ENCODE results near the gene MPP3. TPM values are rescaled to one million over a fixed set of nuclear protein-coding genes. Genes with fewer than 3 reads are reported as not detected.

MPP3 gene
- polyA plus RNA-seq, 1 donor (not counting 4 experiments of a cell fraction or from before 2014, with no cell fraction given), result 7.4 TPM

- peaks cover 2% of the 10 kb centered on the region for H4K20me1 ChIP-seq (ENCODE audit: control insufficient read depth, extremely low read depth, insufficient read depth, low read length)
- H3K27me3 ChIP-seq (ENCODE audit: control insufficient read depth, extremely low read depth, insufficient read depth, low read length), result no peaks in the 10 kb centered on the region
- H3K4me1 ChIP-seq (ENCODE audit: control insufficient read depth, extremely low read depth, insufficient read depth, low read length), result no peaks in the 10 kb centered on the region
- H3K4me2 ChIP-seq (ENCODE audit: control insufficient read depth, extremely low read depth, insufficient read depth, low read depth, low read length), result no peak overlapping the region
- H3K79me2 ChIP-seq (ENCODE audit: control insufficient read depth, insufficient read depth, low read length), result no peaks in the 10 kb centered on the region
- no peak overlapping the region for H3K27ac ChIP-seq (ENCODE audit: control insufficient read depth, insufficient read depth, low read length)
- no peaks in the 10 kb centered on the region for H3K9me3 ChIP-seq (ENCODE audit: control insufficient read depth, low read depth, low read length)
- H3K9ac ChIP-seq (ENCODE audit: control insufficient read depth, extremely low read depth, insufficient read depth, low read length), result no peak overlapping the region
- H3K9me1 ChIP-seq (ENCODE audit: control insufficient read depth, extremely low read depth, insufficient read depth, low read length), result no peaks in the 10 kb centered on the region
- no peak overlapping the region for H3K4me3 ChIP-seq (ENCODE audit: control insufficient read depth in 2 of 3, extremely low read depth in 1 of 3, insufficient read depth in 2 of 3, low read depth in 1 of 3, low read length in 3 of 3)
- TF ChIP-seq EZH2 (IDR thresholded peaks at IDR 0.05; ENCODE audit: low read length) (no peak), CTCF (optimal IDR thresholded peaks at IDR 0.05 in 1 of 3, IDR thresholded peaks at IDR 0.05 in 1 of 3, conservative IDR thresholded peaks at IDR 0.05 in 1 of 3; ENCODE audit: extremely low read depth in 1 of 3, insufficient read depth in 2 of 3, low read length in 3 of 3) (no peak)
- no peak overlapping the region for H2AFZ ChIP-seq (ENCODE audit: control insufficient read depth, low read length)
- FAIRE-seq, result no peak
- dilution Hi-C loops (cut with MboI; ENCODE audit: extremely low pct_ligation_motif_present, low sequenced_read_pairs), result loop anchor here (5.0 kb wide), 1 partner anchor 72 kb away; no protein-coding TSS in a partner anchor
- no peak for DNase-seq (ENCODE audit: low read depth, low spot score)
- peaks cover 25 to 32% of the 10 kb centered on the region in 2 experiments for H3K36me3 ChIP-seq (ENCODE audit: control insufficient read depth in 2 of 2, extremely low read depth in 1 of 2, insufficient read depth in 2 of 2, low read length in 2 of 2)
Observed at GRCh38 chr17:43769426-43769825, 63.5 kb downstream of the MPP3 start.

- no peak overlapping the region for H2AFZ ChIP-seq (ENCODE audit: control insufficient read depth, low read length)
- no peaks in the 10 kb centered on the region for H3K79me2 ChIP-seq (ENCODE audit: control insufficient read depth, insufficient read depth, low read length)
- H3K27ac ChIP-seq (ENCODE audit: control insufficient read depth, insufficient read depth, low read length), result no peak overlapping the region
- no peak overlapping the region for H3K4me2 ChIP-seq (ENCODE audit: control insufficient read depth, extremely low read depth, insufficient read depth, low read depth, low read length)
- H3K4me1 ChIP-seq (ENCODE audit: control insufficient read depth, extremely low read depth, insufficient read depth, low read length), result no peaks in the 10 kb centered on the region
- dilution Hi-C loops (cut with MboI; ENCODE audit: extremely low pct_ligation_motif_present, low sequenced_read_pairs), result loop anchor here (5.0 kb wide), 1 partner anchor 72 kb away; no protein-coding TSS in a partner anchor
- no peaks in the 10 kb centered on the region for H3K27me3 ChIP-seq (ENCODE audit: control insufficient read depth, extremely low read depth, insufficient read depth, low read length)
- TF ChIP-seq EZH2 (IDR thresholded peaks at IDR 0.05; ENCODE audit: low read length), result no peak
- no peak for TF ChIP-seq CTCF (optimal IDR thresholded peaks at IDR 0.05 in 1 of 3, IDR thresholded peaks at IDR 0.05 in 1 of 3, conservative IDR thresholded peaks at IDR 0.05 in 1 of 3; ENCODE audit: extremely low read depth in 1 of 3, insufficient read depth in 2 of 3, low read length in 3 of 3)
- H3K4me3 ChIP-seq (ENCODE audit: control insufficient read depth in 2 of 3, extremely low read depth in 1 of 3, insufficient read depth in 2 of 3, low read depth in 1 of 3, low read length in 3 of 3), result no peak overlapping the region
- no peak overlapping the region for H3K9ac ChIP-seq (ENCODE audit: control insufficient read depth, extremely low read depth, insufficient read depth, low read length)
- no peaks in the 10 kb centered on the region for H3K9me1 ChIP-seq (ENCODE audit: control insufficient read depth, extremely low read depth, insufficient read depth, low read length)
- FAIRE-seq (no peak), DNase-seq (ENCODE audit: low read depth, low spot score) (no peak)
- H3K36me3 ChIP-seq (ENCODE audit: control insufficient read depth in 2 of 2, extremely low read depth in 1 of 2, insufficient read depth in 2 of 2, low read length in 2 of 2), result peaks cover 21 to 28% of the 10 kb centered on the region in 2 experiments
- no peaks in the 10 kb centered on the region for H3K9me3 ChIP-seq (ENCODE audit: control insufficient read depth, low read depth, low read length)
- H4K20me1 ChIP-seq (ENCODE audit: control insufficient read depth, extremely low read depth, insufficient read depth, low read length), result peaks cover 2% of the 10 kb centered on the region
Observed at GRCh38 chr17:43768943-43769342, 64.0 kb downstream of the MPP3 start.

Measured in keratinocyte (primary cell).